Activated CD8-positive, alpha-beta memory T cell treated with anti-CD3 and anti-CD28 coated beads for 4 hours (primary cell): Measurements from ENCODE around the gene MYO1D.

Source experiments
- DNase-seq, 2 donors: peaks; one replicate each; pipeline ENCODE4 v3.0.0-alpha.2; 2020; ENCODE audit warnings: low read depth in 2 of 2

MYO1D gene

DNA sequence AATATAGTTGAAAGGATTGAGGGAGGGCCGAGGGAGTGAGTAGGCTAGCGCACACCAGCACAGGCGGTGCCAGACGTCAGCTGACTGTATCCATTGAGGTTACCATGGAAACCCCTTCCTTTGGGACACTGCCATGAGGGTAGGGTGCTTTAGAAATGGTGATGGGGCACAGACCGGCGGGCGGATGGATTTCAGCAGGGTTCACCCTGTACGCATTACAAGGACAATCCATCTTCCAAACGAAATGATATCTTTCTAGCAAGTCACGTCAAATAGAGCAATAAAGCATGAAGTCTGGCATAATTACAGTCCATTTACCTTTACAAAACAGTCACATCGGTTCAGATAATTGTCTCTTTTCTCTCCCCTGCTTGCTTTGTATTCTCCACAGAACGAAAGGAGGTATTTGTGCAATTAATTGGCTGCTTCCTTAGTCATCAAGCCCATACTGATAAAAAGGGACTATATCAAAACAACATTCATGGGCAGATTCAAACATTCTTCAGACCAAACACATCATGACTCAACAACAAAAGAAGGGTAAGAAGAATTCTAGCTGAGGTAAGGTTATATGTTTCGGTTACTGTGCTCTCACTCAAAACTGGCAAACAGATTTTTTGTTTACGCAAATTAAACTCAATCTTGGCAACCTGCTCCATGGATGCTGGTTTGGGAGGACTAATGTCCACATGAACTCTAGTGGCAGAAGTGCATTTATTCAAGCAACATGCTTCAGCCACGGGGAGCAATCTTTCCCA is 249.5 kb downstream of the MYO1D start:
- no peak for DNase-seq

DNA sequence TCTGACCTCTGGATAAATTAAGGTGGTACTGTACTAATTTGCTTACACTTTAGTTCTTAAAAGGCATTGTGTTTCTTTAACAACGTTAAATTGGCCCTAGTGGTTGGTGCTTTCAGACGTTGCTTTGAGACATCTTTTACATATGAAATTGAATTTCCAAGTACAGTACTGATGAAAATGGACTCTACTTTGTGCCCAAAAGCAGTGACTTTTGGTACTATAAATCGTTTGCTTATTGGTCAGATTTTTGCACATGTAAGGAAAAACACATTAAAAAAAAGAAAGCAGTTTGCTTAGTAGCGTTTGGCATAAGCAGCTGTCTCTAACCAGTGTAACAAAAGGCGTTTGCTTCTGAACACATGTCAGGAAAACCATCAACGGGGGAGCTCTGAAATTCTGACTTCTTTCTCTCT is 250.5 kb downstream of the MYO1D start:
- DNase-seq: no peak

DNA sequence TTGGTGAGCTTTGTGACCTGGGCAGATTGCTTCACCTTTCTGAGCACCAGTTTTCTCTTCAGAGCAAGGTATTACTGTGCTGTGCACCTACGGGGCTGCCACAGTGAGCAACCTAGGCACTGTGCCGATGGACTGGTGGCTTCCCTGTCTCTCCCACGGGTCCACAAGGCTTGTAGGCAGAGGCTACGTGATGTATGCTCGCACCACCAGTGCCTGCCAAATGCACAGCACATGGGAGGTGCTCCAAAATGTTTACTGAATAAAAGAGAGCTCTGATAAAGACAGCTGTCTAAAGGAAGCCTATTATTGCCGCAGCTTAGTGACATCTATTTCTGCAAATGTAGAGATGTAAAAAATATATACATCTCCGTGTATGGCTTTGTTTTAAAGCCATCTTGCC is 251.0 kb downstream of the MYO1D start:
- no peak for DNase-seq

DNA sequence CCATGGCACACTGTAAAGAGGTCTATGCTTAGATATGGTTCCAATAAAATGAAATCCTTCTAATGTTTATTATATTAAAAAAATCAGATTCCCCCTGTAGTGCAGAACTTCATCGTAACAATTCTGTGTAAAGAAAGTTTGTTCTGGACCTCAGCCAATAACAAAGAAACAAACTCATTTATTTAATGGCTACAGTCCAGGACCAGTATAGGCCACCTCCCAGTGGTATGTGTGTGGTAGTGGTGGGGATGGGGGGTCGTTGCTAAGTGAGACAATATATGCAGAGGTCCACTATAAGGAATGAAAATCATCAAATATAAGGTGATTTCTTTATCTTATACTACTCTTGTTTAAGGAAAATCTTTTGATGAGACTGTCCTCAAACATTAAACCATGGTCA is 253.7 kb downstream of the MYO1D start:
- DNase-seq: no peak

DNA sequence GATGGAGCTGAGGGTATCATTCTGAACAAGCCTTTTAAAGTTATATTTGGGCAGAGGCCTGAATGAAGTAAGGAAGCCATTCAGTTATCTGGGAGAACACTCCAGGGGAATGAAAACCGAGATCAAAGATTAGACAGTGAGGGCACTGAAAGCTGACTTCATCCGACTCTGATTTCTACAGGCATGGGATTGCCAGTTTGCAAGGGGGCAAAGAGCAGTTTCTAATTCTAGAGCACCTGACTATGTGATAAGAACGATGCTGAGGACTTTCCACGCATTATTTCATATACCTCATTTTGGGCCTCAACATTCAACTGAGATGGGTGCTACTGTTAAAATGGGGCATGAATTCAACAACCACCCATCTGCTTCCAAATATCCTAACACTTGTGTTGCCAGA is 254.4 kb downstream of the MYO1D start:
- no peak for DNase-seq

DNA sequence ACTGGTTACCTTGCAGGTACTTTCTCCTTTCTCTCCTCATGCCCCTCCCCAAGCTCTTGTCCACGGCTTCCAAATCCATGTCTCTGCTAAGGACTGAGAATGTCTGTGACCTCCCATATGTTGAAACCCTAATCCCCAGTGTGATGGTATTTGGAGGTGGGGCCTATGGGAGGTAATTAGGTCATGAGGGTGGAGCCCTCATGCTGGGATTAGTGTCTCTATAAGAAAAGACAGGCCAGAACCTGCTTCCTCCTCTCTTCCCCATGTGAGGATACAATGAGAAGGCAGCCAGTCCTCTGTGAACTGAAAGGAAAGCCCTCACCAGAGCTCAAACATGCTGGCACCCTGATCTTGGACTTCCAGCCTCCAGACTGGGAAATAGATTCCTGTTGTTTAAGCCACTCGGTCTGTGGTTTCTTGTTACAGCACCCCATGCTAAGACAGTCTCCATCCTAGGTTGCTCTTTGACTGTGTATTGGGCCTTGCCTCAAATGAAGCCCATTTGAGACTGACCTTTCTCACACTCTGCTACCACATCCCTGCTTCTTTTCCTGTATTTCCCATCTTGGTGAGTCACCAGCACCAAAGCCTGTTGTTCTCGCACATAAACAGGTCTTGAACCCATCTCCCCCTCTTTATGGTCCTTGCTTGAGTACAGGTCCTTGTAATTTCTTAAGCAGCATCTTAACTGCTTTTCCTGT is 255.2 kb downstream of the MYO1D start:
- no peak for DNase-seq

DNA sequence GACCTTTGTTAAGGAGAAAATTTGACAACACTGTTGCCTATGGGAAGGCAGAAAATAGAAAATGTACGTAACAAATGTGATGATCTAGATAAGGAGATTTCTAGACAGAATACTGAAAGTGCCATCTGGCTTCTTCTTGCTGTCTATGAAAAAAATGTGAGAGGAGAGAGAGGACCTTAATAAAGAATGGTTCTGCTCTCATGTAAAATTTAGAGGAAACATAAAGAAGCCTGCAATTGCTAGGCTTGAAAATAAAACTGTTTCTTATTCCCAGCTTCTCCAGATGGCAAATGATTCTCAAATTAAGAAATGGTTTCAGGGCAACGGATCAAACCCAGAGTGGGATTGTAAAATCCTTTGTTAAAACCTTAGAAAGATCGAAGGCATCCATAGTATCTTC is 261.6 kb downstream of the MYO1D start:
- no peak for DNase-seq

DNA sequence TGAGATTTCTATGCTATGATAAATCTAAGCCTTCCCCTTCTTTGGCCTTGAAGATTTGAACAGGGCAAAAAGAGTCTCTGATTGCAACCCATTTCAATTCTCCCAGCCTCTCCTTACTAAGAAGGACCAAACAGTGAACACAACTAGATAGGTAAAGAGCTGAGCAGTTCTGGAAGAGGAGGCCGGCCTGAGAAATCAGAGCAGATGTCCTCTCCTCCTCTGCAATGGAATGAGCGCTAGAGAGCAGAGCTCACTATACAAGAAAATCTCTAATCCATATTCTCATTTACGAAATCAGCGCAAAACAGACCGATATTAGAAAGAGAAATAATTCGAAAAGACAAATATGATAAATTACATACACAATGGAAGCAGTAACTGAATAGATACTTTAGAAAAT is 266.0 kb downstream of the MYO1D start:
- DNase-seq: no peak

DNA sequence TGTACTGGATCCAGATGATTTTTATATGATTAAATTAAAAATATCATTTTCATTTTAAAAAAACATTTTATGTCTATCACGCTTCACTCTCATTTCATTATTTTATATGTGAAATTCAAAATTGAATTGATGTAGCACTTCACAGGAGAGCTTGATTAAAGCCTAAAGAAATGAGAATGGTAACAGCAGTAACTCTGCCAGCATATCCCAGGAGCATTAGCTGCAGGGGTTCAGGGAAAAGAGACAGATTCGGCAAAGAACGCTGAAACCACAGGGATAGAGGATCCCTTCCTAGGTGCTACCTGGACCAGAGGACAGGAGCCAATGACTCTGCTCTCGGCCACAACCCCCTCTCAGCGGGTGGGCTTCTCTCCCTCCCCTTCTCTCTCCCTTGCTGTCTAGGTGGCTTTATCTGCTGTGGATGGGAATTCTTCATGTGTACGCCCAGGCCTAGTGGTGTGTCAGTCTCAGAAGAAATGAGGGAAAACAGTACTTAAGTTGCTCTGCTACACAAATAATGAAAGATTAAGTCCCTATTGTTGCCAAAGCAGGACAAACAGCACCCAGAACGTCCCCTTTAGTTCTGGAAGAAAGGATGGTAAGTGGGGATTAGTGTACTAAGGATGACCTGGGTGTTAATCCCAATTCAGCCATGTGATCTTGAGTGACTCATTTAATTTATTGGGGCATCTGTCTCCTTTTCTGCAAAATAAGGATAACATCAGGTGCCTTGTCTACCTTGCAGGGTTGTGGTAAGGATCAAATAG is 266.9 kb downstream of the MYO1D start:
- no peak for DNase-seq

DNA sequence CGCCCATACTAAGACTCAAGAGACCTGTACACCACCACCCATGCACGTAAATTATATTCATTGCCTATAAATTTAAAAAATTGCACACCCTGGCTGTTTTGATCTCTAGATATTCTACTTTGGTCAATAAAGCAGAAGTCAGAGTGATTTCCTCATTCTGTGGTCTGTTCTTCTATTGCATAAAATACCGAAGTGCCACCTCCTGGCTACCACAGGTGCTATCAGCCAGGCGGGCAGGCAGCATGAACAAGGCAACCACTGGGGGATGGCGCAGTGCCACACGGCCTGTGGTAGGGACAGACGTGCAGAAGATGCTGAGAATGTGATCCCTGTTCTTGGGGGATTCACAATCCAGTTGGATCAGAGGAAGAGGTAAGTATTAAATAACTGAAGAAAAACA is 267.8 kb downstream of the MYO1D start:
- peak; percentile 14 to 36 for DNase-seq

DNA sequence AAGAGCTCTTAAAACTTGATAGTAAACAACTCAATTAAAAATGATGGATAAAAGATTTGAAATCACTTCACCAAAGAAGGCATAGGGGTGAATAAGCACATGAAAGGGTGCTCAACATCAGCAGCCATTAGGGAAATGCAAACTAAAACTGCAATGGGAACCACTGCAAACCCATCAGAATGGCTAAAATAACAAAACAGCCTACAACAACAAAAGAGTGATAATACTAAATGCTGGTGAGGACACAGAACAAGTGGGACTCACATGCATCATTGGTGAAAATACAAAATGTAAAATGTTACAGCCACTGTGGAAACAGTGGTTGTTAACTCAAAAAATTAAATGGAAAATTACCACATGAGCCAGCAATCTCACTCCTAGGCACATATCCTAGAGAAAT is 268.7 kb downstream of the MYO1D start:
- DNase-seq: no peak

DNA sequence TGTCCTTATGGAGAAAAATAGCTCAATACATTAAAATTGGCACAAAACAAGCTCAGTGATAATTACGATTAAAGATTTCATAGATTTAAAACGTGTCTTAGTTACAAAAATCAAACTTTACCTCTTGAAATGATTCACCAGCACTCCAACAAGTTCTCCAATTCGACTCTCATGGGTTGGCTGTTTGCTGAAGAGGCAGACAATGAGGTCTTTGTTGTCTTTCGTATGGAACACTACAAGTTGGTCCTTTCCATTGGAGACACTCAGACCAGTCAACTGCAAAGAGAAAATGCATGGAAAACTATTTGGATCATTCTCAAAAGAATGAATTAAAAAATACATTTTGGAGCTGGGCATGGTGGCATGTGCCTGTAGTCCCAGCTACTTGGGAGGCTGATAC is 272.0 kb downstream of the MYO1D start:
- DNase-seq: no peak

DNA sequence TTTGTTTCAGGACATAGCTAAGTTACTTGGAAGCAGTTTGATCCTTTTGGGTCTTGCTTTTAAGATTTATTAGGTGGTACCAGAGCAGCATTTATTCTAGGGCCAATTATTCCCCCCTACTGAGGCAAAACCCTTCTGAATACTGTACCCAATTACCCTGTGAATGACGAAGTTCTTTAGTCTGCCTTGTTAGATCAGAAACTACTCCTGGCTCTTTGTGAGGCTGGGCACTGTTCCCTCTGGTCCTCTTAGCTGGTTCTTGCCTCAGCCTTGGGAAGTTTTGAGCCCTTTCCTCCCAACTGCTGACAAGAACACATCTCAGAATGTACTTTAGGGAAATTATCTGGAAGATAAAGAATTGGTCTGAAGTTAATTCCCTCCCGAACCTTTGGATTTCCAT is 274.5 kb downstream of the MYO1D start:
- DNase-seq: no peak

DNA sequence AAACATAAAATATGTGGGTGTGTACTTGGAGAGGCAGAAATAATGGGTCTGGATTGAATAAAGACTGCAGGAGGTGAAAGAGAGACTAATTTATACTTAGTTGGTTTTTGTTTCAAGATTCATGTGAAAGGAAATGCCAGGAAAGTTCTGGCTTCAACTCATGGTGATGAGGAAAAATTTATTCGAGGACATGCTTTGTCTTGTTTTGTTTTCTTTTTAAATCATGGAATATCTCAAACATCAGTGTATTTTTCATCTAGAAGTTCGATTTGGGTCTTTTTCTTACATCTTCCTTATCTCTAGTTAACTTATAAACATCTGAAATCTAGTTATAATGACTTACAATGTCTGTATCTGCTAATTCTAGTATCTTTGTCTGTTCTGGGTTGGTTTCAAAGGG is 275.1 kb downstream of the MYO1D start:
- DNase-seq: no peak

DNA sequence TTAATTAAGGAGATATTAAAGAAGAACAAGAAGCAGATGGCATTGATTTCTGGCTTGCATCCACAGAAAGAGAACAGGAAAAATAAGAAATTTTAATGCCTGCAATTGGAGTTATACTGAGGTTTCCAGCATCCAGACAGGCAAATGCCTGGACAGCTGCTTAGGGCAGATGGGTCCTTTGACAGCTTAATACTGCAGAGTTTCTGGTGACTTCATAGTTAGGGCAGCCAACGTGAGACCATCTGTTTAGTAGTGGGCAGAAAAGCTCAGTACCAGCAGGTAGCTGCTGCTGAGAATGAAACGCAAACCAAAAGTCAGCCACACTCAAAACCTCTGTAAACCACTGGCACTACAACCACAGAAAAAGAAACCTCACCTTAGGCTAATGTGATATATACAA is 280.3 kb downstream of the MYO1D start:
- DNase-seq: no peak

DNA sequence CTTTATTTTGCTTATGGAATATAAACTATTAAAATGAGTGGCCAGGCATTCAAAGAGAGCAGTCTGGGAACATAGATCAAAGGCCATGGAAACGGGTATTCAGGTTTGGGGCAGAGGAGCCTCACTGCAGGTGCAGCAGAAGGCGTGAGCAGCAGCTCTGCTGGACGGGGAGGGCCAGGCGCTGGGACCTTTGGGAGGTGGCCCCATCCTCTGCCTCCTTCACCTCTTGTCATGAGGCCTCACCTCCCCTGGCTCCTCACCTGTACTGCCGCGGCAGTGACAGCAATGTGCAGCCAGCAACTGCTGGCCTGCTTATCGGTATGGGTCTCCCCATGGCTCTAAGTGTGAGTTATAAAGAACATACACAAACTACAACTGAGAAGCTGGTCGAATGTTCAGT is 280.7 kb downstream of the MYO1D start:
- DNase-seq: no peak

DNA sequence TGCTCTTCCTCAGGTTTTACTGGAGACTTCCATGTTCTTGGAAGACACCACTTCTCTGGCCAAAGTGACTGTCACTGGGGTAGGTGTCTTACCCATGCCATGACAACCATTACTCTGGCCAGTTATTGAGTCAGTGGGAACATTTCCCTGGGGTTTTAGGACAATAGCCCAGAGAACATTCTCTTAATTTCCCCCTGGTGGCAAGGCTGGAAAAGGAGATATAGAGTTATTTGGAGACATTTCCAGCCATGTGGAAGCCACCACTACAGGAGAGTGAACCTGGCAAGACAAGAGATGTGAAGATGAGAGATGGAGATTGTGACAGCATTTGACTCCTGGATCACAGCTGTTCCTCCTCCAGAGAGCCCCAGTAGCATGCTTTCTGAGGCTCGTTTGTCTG is 283.9 kb downstream of the MYO1D start:
- no peak for DNase-seq

DNA sequence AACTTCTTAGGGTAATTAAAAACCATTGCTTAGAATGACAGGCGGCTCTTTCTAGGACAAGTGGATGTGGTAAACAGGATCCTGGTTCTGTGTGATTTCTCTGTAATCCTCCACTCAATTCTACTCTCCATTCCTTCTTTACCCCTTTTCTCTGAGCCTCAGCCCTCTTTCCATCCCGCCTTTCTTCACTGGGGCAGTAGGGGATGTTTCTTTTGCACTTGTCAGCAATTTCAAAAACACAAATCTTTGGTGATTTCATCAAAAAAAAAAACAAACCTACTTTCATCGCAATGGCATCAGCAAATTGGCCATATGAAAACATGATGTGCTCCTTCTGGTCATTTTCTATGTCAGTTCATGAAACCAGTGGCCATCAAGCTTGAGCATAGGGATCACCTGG is 285.5 kb downstream of the MYO1D start:
- no peak for DNase-seq

DNA sequence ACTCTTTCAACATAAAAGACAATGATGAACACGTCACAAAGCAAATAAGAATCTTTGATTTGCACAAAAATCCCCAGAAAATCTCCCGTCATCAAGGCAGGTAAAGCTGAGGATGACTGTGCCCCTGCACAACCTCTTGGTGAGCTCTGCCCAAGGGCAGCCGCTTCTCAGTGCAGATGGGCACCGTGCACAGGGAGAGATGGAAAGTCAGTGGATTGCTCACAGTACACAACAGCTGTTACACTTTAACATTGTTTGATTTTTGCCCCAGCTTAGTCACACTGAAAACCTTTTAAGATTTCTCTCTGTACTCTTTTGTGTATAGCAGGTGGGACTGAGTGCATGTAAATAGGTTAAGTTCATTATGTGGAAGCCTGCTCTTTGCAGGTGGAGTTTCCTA is 285.9 kb downstream of the MYO1D start:
- no peak for DNase-seq

DNA sequence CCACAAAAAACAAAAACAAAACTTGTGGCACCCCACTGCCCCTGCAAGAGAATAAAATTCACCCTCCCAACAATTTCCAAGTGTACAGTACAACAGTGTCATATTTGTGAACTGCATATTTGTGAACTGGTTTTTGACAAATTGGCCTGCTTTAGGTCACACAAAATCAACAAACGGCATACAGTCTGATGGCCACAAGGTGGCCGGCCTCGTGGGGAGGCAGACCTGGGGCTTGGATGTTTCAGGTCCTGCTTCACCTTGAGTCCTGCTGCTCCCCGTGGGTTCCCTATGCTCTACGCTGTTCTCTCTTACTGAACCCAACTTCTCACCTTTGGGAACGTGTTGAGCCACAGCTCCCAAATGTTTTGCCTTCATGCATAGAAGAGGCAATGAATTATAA is 287.9 kb downstream of the MYO1D start:
- DNase-seq: no peak

DNA sequence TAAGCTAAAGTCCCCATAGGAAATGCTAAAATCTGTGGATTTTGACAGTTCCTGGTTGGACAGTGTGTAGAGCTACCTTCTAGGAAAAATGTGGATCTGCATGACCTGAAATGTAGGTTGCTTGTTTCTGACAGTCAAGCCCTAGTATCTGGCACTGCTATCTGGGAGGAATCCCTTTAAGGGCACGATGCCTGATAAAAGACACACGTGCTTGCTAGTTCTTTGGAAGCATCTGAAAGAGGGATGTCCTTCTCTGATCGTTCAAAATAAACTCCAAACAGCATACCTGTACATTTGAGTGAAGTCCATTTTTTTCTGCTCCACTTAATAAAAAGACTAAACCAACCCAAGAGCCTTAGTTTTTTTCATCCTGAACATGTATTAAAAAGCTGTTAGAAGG is 288.8 kb downstream of the MYO1D start:
- no peak for DNase-seq

DNA sequence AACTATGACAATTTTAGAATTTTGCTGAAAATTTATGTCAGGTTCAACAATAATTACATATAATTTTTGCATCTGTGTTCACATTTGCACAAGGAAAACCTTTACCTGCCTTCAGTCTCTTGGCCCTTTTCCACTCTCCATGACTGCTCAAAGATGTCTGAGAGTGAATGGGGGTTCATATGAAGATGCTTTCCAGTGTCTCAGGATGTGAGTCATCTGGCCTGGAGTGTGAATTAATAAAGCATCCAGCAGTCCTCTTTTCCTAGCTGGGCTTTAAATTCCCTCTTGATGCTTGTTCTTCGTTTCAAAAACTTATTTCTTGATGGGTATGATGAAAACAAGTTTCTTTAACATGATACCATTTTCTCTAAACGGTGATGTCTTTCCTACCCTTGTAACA is 290.3 kb downstream of the MYO1D start:
- no peak for DNase-seq

DNA sequence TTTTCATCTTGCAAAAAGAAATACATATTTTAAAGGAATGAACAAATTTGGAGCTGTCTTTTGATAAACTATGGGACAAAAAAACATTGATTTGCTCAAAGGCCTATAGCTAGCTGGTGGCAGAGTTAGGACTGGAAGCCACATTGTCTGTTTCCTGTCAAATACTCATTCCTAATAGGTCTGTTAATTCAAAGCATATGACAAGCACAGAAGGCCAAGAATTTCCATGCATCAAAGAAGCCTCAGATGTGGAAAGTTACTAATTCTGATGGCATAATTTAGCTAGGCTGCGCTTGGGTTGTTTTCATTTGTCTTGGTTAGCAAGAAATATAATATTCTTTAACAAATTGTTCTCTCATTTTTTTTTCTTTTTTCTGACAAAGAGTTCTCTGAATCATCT is 292.1 kb downstream of the MYO1D start:
- no peak for DNase-seq
